Gastroesophageal sphincter (tissue), 2 donors: ENCODE measurements around the gene S100Z.

Experiments used
- EP300 ChIP-seq: sonication (generic); formaldehyde crosslinking; IDR thresholded peaks from one replicate; pipeline ENCODE4 v1.6.1; 2017; ENCODE audit warnings: antibody characterized with exemption, mild to moderate bottlenecking
- POLR2AphosphoS5 ChIP-seq: sonication (generic); formaldehyde crosslinking; IDR thresholded peaks from one replicate; pipeline ENCODE4 v1.6.1; 2017; ENCODE audit warnings: antibody characterized with exemption

DNA sequence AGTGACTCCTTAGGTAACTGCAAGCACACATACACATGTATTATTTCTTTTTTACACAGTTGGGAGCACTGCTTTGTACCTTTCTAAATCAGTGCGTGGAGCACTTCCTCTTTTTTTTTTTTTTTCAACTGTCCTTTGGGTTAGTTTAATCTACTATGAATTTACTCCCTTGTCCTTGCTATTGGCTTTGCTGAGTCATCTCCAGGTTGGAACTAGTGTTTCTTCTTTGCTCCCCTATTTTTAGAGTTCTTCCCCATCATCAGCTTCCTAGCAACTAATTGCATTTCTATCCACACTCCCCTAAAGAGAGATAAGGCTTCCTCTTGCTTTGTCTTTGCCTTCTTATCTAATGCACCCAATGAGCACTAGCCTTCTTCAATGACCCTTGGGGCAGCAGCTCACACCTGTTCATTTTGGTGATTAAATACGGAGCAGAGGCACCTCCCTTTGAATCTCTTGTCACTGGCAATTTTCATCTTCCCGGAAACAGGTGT, 24.3 kb downstream of the S100Z start:
- no peak for TF ChIP-seq POLR2AphosphoS5
- TF ChIP-seq EP300 = no peak
